GM12892 (cell line): ENCODE data around the gene TUBGCP2.

Experiments used
- POLR2A ChIP-seq: IDR thresholded peaks from 2 replicates; pipeline ENCODE4 v1.6.1; 2011; ENCODE audit warnings: low read depth, low read length, control low read depth
- TAF1 ChIP-seq: IDR thresholded peaks from 2 replicates; pipeline ENCODE4 v1.6.1; 2011; ENCODE audit warnings: low read depth, mild to moderate bottlenecking, control low read depth, low read length, borderline replicate concordance

DNA sequence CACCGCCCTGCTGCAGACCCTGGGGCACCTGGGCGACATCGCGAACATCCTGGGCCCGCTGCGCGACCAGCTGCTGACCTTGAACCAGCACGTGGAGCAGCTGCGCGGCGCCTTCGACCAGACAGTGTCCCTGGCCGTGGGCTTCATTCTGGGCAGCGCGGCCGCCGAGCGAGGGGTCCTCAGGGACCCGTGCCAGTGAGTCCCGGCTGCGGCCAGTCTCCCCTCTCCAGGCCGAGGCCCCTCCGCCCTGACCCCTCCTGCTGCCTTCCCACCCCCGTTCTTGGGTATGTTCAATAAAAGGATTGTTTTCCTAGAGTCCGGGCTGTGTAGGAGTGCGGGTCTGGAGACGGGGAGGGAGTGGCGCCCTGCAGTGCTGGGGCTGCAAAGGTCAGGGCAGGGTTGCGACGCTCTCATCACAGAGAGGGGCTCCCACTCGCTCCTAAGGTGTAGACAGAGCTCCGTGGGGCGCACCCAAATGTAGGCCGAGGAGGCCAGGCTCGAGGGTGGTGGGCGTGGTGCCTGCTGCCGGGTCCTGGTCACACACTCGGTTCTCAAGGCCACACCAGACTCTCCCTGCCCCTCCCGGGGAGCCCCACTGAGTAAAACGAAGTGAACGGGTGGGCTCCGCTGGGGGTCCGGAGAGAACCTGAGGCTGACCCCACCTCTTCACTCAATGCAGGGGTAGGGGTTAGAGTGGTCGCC is 77.3 kb downstream of the TUBGCP2 start:
- TF ChIP-seq TAF1 (no peak), POLR2A (no peak)
